Esophagus squamous epithelium (tissue), 5 donors: ENCODE data around the gene PSMA7. TPM values are rescaled to one million over a fixed set of nuclear protein-coding genes. Genes with fewer than 3 reads are reported as not detected.

ENCODE experiments used
- DNase-seq: peaks from one replicate; lab custom pipeline; 2025; lab: John Stamatoyannopoulos, UW
- H3K27ac ChIP-seq, 4 donors: fragments of 200-600 bp; sonication (generic); one replicate each; pipeline ENCODE4 v1.5.1; 2016 to 2019; ENCODE audit warnings: mild to moderate bottlenecking in 1 of 4
- H3K27me3 ChIP-seq, 4 donors: fragments of 200-600 bp; sonication (generic); 1 replicate in 3 of 4; 2 replicates in 1 of 4; pipeline versions ENCODE4 v1.5.1 to v1.6.0; 2017 to 2021; ENCODE audit warnings: antibody characterized with exemption in 1 of 4
- H3K36me3 ChIP-seq, 3 donors: fragments of 200-600 bp; sonication (generic); one replicate each; pipeline ENCODE4 v1.5.1; 2016 to 2019
- H3K4me1 ChIP-seq, 3 donors: fragments of 200-600 bp; sonication (generic); one replicate each; pipeline ENCODE4 v1.5.1; 2017 to 2019
- H3K4me3 ChIP-seq, 4 donors: fragments of 200-600 bp; sonication (generic); 1 replicate in 3 of 4; 2 replicates in 1 of 4; pipeline ENCODE4 v1.5.1; 2016 to 2019; ENCODE audit warnings: mild to moderate bottlenecking in 2 of 4, moderate library complexity in 1 of 4
- H3K9me3 ChIP-seq, 3 donors: fragments of 200-600 bp; sonication (generic); one replicate each; pipeline ENCODE4 v1.5.1; 2016 to 2019
- POLR2A ChIP-seq, 4 donors: fragments of 450-650 bp; IDR thresholded peaks; one replicate each; pipeline ENCODE4 v1.6.1; 2017; ENCODE audit warnings: antibody characterized with exemption in 4 of 4, mild to moderate bottlenecking in 4 of 4, moderate library complexity in 3 of 4
- WGBS, 2 donors: methylation state at CpG; one replicate each; pipeline ENCODE4 v1.1.5; 2018; 5-methylcytosine and 5-hydroxymethylcytosine counted together
- intact Hi-C: fragments of 100-400 bp; cut with DNase I; formaldehyde crosslinking; loops from one replicate; pipeline ENCODE4 v1.15.0; 2022
- total RNA-seq, 4 donors: library from RNA; depleted of rRNA; stranded (reverse); fragments of >200 nt; gene quantifications; one replicate each; pipeline ENCODE4 v1.1.0, GENCODE V29; 2016
- TF ChIP-seq, protein P1 (sequence below), 6 experiments: fragments of 450-650 bp in 4 of 6; fragments of 200-600 bp in 2 of 6; sonication (generic) in 2 of 6; IDR thresholded peaks; one replicate each; pipeline ENCODE4 v1.5.1; 2016 to 2019; ENCODE audit warnings: antibody characterized with exemption in 6 of 6, mild to moderate bottlenecking in 4 of 6, moderate library complexity in 4 of 6
- donor health status: DM: yes; HTN: yes; CAD: no.

The PSMA7 gene
- total RNA-seq, 4 donors from 2014 or later: 230 to 373 (median 297) TPM

DNA sequence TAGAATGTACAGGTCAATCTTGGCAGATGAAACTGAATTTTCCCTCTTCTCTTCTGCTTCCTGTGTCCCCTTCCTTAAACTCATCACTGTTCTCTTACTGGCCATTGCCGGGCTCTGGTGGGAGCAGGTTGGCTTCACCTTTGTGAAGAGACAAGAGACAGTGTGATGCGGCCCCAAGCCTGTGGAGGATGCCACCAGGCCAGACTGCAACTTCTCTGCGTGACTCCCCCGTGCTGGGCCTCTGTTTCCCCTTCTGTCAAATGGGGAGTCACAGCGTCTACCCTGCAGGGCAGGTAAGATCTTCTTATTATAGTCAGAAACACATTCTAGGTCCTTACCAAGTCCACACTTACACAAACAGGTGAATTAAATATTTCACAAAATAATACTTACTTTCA, 22.8 kb downstream of the PSMA7 start:
- no peak for TF ChIP-seq POLR2A (IDR thresholded peaks at IDR 0.05)
- TF ChIP-seq, protein P1, sequence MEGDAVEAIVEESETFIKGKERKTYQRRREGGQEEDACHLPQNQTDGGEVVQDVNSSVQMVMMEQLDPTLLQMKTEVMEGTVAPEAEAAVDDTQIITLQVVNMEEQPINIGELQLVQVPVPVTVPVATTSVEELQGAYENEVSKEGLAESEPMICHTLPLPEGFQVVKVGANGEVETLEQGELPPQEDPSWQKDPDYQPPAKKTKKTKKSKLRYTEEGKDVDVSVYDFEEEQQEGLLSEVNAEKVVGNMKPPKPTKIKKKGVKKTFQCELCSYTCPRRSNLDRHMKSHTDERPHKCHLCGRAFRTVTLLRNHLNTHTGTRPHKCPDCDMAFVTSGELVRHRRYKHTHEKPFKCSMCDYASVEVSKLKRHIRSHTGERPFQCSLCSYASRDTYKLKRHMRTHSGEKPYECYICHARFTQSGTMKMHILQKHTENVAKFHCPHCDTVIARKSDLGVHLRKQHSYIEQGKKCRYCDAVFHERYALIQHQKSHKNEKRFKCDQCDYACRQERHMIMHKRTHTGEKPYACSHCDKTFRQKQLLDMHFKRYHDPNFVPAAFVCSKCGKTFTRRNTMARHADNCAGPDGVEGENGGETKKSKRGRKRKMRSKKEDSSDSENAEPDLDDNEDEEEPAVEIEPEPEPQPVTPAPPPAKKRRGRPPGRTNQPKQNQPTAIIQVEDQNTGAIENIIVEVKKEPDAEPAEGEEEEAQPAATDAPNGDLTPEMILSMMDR (IDR thresholded peaks at IDR 0.05): no peak
- Histone ChIP-seq H3K4me1 (peaks cover 13 to 31% (median 14%) of the 10 kb centered on the region in 3 donors), H3K27ac (no peak overlapping the region), H3K36me3 (peaks cover 0 to 17% (median 3%) of the 10 kb centered on the region in 3 donors), H3K4me3 (no peak overlapping the region), H3K9me3 (no peaks in the 10 kb centered on the region), H3K27me3 (peaks cover 0 to 44% (median 0%) of the 10 kb centered on the region in 4 donors)
- intact Hi-C loops: loop anchor here (5.0 kb wide), 1 partner anchor 53 kb away; the partner anchor contains the start of gene TAF4
- no peak for DNase-seq
- 88 to 100% methylated on average over 4 to 5 of the region's 5 CpGs for WGBS, 2 donors

DNA sequence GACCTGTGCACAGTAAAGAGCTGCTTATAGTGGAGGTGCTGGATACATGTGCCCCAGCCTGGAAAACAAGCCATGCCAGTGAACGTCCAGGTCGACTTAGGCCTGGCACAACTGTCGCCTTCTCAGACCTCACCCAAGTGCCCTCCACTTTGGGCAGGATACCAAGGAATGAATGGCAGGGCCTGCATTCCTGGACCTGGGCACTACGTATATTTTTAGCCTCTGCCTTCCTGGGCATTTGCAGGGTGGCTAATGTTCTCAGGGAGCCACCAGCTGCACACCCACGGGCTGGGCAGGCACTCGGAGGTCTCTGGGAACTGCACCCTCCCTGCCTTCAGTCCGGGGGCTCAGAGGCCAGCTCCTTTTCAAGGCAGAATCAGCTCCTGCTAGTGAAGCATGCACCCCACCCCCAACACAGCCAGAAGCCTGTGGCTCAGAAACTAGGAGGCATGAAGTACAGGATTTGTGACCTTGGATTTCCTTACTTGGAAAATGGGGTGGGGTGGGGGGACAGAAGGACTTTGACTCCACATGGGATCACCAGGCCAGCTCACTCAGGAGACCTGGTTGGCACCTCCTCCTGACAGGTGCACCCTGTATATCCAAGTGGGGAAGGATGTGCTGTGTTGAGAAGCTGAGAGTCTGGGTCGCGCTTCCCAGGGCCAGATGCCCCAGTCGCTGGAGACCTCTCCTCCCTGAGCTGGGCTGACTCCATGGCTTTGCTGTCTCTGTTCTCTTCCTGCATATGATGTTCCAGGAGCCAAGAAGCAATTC, 23.4 kb downstream of the PSMA7 start:
- Histone ChIP-seq H3K4me1 (peaks cover 13 to 30% (median 14%) of the 10 kb centered on the region in 3 donors), H3K27ac (no peak overlapping the region), H3K9me3 (no peaks in the 10 kb centered on the region), H3K4me3 (no peak overlapping the region), H3K36me3 (peaks cover 0 to 11% (median 0%) of the 10 kb centered on the region in 3 donors), H3K27me3 (peaks cover 0 to 50% (median 0%) of the 10 kb centered on the region in 4 donors)
- intact Hi-C loops: loop anchor here (5.0 kb wide), 2 partner anchors 42 to 52 kb away; partner anchors contain the start of gene TAF4
- no peak for TF ChIP-seq POLR2A (IDR thresholded peaks at IDR 0.05)
- TF ChIP-seq, protein P1 (IDR thresholded peaks at IDR 0.05): no peak
- DNase-seq: no peak
- 81 to 83% methylated on average over 7 of the region's 10 CpGs for WGBS, 2 donors

DNA sequence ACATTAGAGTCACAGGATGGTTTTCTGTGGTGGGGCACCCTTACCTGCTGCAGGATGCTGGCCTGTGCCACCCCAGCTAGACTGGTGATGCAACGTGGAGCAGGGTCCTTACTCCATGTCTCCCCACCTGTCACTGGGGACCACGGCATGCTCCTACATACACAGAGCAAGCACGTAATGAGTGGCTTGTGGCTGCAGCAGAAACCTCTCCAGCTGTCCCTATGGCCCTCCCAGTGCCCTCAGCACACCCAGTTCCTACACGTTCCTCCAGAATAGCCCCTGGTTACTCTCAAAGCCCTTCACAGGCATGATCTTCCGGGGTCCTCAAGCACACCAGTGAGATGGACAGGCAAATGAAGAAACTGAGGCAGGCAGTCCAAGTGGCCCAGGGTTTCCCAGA, 24.1 kb downstream of the PSMA7 start:
- no peaks in the 10 kb centered on the region for H3K9me3 ChIP-seq
- TF ChIP-seq, protein P1 (IDR thresholded peaks at IDR 0.05): no peak
- no peak for TF ChIP-seq POLR2A (IDR thresholded peaks at IDR 0.05)
- H3K27me3 ChIP-seq: peaks cover 0 to 57% (median 0%) of the 10 kb centered on the region in 4 donors
- H3K36me3 ChIP-seq: peaks cover 0 to 4% (median 0%) of the 10 kb centered on the region in 3 donors
- H3K4me1 ChIP-seq: peaks cover 12 to 24% (median 12%) of the 10 kb centered on the region in 3 donors
- intact Hi-C loops: loop anchor here (5.0 kb wide), 1 partner anchor 42 kb away; no protein-coding TSS in a partner anchor
- WGBS, 2 donors: 71% methylated on average over 2 of the region's 5 CpGs; no CpG with 5 or more reads in 1 of the 2 donors
- H3K4me3 ChIP-seq: no peak overlapping the region
- no peak for DNase-seq
- H3K27ac ChIP-seq: no peak overlapping the region

DNA sequence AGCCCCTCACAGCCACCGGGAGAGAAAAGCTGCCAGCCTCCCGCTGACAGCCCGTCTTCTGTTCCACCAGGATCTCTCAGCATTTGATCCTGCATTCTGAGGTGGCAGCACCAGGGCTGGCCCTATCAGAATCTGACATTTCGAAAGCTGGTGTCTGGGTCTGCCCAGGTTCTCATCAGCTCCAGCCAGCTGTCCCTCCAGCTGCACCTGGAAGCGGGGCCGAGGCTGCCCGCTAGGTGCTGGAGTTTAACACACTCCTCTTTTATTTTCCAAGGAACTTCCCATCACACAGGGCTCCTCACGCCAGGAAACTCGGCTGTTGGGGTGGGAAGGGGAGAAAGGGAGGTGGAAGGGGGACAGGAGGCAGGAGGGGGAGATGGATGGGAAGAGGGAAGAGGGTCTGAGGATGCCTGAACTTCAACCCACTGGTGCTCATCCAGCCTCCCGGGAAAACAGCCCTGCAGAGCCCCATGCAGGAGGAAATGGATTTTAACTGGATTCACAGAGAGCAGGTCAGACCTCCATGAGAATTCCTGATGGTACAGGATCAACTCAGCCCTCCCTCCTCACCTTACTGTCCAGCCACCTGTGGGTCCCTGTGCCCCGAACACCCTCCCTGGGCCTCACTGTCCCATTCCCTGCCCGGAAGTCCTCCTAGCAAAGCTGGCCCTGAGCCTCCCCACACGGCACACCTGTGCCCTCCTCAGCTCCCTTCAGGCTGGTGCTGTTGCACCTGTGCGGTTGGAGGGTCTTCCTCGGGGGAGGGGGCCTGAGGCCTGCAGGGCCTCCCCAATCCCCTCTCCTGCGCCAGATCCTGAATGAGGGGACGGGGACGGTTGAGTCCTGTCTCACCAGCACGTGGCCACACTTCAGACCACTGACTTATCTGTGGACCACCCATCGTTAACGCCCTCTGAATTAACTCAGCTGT, 24.8 kb downstream of the PSMA7 start:
- no peak overlapping the region for H3K27ac ChIP-seq
- H3K4me1 ChIP-seq: peaks cover 5 to 16% (median 5%) of the 10 kb centered on the region in 3 donors
- no peaks in the 10 kb centered on the region for H3K36me3 ChIP-seq
- intact Hi-C loops: loop anchor here (5.0 kb wide), 1 partner anchor 41 kb away; no protein-coding TSS in a partner anchor
- DNase-seq: no peak
- TF ChIP-seq, protein P1 (IDR thresholded peaks at IDR 0.05): no peak
- no peak for TF ChIP-seq POLR2A (IDR thresholded peaks at IDR 0.05)
- H3K9me3 ChIP-seq: peaks cover 0 to 6% (median 0%) of the 10 kb centered on the region in 3 donors
- WGBS, 2 donors: 51 to 58% methylated on average over 7 to 10 of the region's 21 CpGs
- no peak overlapping the region for H3K4me3 ChIP-seq
- H3K27me3 ChIP-seq: peaks cover 0 to 64% (median 0%) of the 10 kb centered on the region in 4 donors
